HG03097 (cell line): Measurements from ENCODE around the gene SHCBP1L.
A peak's percentile ranks its signal among the peaks of the same experiment; 100 is the strongest.
"Not testable (repeated sequence)": the region's sequence is repeated elsewhere in the genome, so short reads cannot be mapped to it uniquely, and the experiment has no call there.

ENCODE experiments used
- ATAC-seq: cut with Tn5 transposase; IDR thresholded peaks from one replicate; pipeline ENCODE4 v1.9.1; 2021; ENCODE audit not compliant: unreplicated experiment, low FRiP score

SHCBP1L gene

GRCh38 chr1:182965861-182966260 lies 12.9 kb upstream of the SHCBP1L start:
- ATAC-seq = no peak

GRCh38 chr1:182965096-182965495 lies 12.1 kb upstream of the SHCBP1L start:
- no peak for ATAC-seq

- peak; percentile 67 for ATAC-seq
These were observed 9.7 kb upstream of the SHCBP1L start for GRCh38 chr1:182962554-182963115.

GRCh38 chr1:182960046-182960445 lies 7.1 kb upstream of the SHCBP1L start:
- no peak for ATAC-seq

- ATAC-seq = no peak
These were observed 5.0 kb upstream of the SHCBP1L start for GRCh38 chr1:182957902-182958395.

GRCh38 chr1:182956708-182957365 lies 3.9 kb upstream of the SHCBP1L start:
- ATAC-seq = no peak

GRCh38 chr1:182955596-182956588 lies 2.9 kb upstream of the SHCBP1L start:
- ATAC-seq = no peak

GRCh38 chr1:182953826-182954225 lies 860 bp upstream of the SHCBP1L start:
- no peak for ATAC-seq

- not testable (repeated sequence) for ATAC-seq
These were observed 9.6 kb downstream of the SHCBP1L start for GRCh38 chr1:182943336-182943735.

- not testable (repeated sequence) for ATAC-seq
These were observed 10.8 kb downstream of the SHCBP1L start for GRCh38 chr1:182942145-182942544.

GRCh38 chr1:182939413-182939812 lies 13.6 kb downstream of the SHCBP1L start:
- ATAC-seq = no peak

GRCh38 chr1:182935716-182936115 lies 17.2 kb downstream of the SHCBP1L start:
- no peak for ATAC-seq

GRCh38 chr1:182930985-182931384 lies 22.0 kb downstream of the SHCBP1L start:
- no peak for ATAC-seq

- no peak for ATAC-seq
These were observed 25.1 kb downstream of the SHCBP1L start for GRCh38 chr1:182927693-182928433.

GRCh38 chr1:182925661-182926060 lies 27.3 kb downstream of the SHCBP1L start:
- ATAC-seq = no peak

- no peak for ATAC-seq
These were observed 35.6 kb downstream of the SHCBP1L start for GRCh38 chr1:182917378-182917777.

GRCh38 chr1:182913401-182913800 lies 39.6 kb downstream of the SHCBP1L start:
- ATAC-seq = no peak

- ATAC-seq = no peak
These were observed 42.8 kb downstream of the SHCBP1L start for GRCh38 chr1:182910143-182910542.

- ATAC-seq = no peak
These were observed 43.4 kb downstream of the SHCBP1L start for GRCh38 chr1:182909578-182909977.

- ATAC-seq = no peak
These were observed 47.6 kb downstream of the SHCBP1L start for GRCh38 chr1:182905321-182905720.
